Measurements from ENCODE around the gene CPXM2. TPM values are rescaled to one million over a fixed set of nuclear protein-coding genes. Genes with fewer than 3 reads are reported as not detected.
"Not testable (repeated sequence)": the region's sequence is repeated elsewhere in the genome, so short reads cannot be mapped to it uniquely, and the experiment has no call there.

CPXM2 gene
- polyA plus RNA-seq, 3 donors from 2014 or later, result not detected

DNA sequence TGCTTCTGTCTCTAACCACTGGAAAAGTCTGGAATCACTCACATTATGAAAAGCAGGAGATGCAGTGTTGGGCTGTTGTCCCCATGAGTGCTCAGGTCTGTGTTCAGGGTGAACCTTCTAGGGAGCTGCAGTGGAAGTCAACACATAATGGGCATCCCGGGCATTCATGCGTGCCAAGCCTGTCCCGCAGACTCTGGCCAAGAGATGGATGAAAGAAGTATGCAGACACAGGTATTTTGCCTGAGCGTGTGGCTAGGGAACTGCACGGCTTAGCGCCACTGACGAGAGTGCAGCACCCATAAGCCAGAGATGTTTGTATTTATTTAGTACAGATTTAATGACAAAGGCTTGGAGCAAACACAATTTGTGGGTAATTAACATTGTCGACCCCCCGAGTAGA is 140.7 kb downstream of the CPXM2 start:
- Mint-ChIP-seq H3K27me3 (ENCODE audit: low read depth in 3 of 3) (peaks cover 2 to 6% (median 5%) of the 10 kb centered on the region in 3 donors), H3K9me3 (peaks cover 0 to 3% (median 0%) of the 10 kb centered on the region in 6 donors), H3K4me3 (no peak overlapping the region), H3K36me3 (no peaks in the 10 kb centered on the region), H3K4me1 (no peaks in the 10 kb centered on the region), H3K27ac (no peak overlapping the region)
- no peak for DNase-seq

DNA sequence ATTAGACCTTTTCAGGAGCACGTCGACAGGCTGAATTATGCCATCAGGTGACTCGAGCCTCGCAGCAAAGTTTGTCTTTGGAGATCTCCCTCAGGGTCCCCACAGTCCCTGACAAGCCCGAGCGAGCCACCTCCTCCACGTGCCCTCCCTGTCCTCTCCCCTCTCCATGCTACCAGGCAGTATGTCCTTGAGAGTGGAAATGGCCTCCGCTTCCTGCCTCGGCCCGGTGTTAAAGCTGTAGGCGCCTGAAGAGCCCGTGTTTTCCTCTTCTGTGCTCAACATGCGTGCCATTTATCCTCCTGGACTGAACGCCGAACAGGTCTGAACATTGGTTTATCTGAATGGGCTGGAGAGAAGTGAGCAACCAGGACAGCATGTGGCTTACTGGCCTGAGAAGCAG is 142.9 kb downstream of the CPXM2 start:
- Mint-ChIP-seq H3K27ac (no peak overlapping the region), H3K4me1 (no peaks in the 10 kb centered on the region), H3K27me3 (ENCODE audit: low read depth in 3 of 3) (peaks cover 0 to 6% (median 3%) of the 10 kb centered on the region in 3 donors), H3K9me3 (peaks cover 0 to 2% (median 0%) of the 10 kb centered on the region in 6 donors), H3K36me3 (no peaks in the 10 kb centered on the region), H3K4me3 (no peak overlapping the region)
- DNase-seq, result no peak

DNA sequence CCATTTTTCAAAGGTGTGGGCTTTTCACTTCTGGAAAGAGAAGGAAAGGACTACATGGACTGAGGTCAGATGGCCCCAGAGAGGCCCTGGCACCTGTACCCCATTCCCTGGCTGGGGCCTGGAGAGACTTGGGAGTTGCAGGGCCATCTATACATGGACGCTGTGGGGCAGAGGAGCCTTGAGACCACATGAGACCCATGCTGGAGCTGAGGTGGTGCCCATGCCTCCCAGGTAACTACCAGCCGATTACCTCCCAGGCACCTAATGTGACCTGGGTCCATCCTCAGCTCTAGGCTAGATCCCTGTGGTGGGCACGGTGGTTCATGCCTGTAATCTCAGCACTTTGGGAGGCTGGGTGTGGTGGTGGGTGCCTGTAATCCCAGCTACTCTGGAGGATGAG is 144.2 kb downstream of the CPXM2 start:
- H3K27me3 Mint-ChIP-seq (ENCODE audit: low read depth in 3 of 3), result peaks cover 0 to 3% (median 2%) of the 10 kb centered on the region in 3 donors
- H3K4me1 Mint-ChIP-seq, result no peaks in the 10 kb centered on the region
- H3K36me3 Mint-ChIP-seq, result no peaks in the 10 kb centered on the region
- H3K9me3 Mint-ChIP-seq, result peaks cover 0 to 2% (median 0%) of the 10 kb centered on the region in 6 donors
- no peak overlapping the region for H3K27ac Mint-ChIP-seq
- no peak for DNase-seq
- H3K4me3 Mint-ChIP-seq, result no peak overlapping the region

DNA sequence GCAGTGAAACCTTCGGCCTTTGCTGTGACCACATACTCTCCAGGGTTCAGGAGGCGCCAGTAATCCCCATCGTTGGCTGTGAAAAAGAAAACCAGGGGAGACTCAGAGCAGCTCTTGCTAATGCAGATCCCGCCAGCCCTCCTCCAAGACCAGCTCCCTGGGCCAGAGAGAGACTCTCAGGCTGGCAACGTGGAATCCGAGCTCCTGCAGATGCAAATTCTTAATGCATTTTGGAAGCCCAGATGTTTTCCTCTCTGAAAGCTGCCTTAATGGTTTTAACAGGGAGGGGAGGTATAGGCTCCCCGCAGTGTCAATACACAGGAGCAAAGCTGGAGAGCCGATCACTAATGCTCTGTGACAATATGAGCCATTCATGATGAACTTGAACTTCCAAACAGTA is 144.7 kb downstream of the CPXM2 start:
- Mint-ChIP-seq H3K4me1 (no peaks in the 10 kb centered on the region), H3K4me3 (no peak overlapping the region), H3K36me3 (no peaks in the 10 kb centered on the region), H3K27ac (no peak overlapping the region), H3K9me3 (peaks cover 0 to 2% (median 0%) of the 10 kb centered on the region in 6 donors), H3K27me3 (ENCODE audit: low read depth in 3 of 3) (peaks cover 0 to 3% (median 2%) of the 10 kb centered on the region in 3 donors)
- DNase-seq, result no peak

DNA sequence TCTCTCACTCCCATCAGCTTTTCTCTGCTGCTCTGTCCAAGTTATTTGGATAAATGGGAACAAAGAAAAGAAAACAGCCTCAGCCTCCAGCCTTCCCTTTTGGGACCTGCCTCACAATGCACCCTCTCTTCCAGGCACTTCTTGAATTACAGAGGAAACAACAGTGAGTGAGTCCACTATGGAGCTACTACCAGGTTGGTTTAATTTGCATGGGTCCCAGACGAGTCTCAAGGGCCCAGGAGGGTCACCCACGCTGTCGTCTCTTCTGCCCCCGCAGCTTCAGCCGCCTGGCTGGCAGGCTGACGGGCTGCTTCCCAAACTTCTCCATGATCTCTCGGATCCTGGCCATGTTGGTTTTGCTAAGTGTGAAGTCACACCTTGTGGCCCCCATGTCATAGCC is 145.1 kb downstream of the CPXM2 start:
- Mint-ChIP-seq H3K27ac (no peak overlapping the region), H3K4me1 (no peaks in the 10 kb centered on the region), H3K9me3 (peaks cover 0 to 2% (median 0%) of the 10 kb centered on the region in 6 donors), H3K27me3 (ENCODE audit: low read depth in 3 of 3) (peaks cover 0 to 3% (median 2%) of the 10 kb centered on the region in 3 donors), H3K4me3 (no peak overlapping the region), H3K36me3 (no peaks in the 10 kb centered on the region)
- DNase-seq, result no peak

DNA sequence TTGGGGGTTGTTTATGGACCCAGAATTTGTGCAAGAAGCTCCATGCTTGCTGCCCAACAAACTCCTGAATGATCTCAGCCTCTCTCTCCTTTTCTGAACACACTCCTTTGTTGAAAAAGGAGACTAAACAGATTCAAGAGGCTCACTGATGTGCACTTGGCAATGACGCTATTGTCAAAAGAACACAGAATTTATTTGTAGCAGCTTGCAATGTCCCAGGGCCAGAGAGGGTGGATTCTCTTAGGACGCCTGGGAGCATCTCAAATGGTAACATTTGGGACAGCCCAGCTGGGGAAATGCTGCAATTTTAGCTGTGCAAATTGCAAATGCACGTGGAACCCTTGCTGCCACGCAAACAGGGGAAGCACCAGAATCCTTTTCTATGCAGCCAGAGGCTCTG is 145.5 kb downstream of the CPXM2 start:
- H3K36me3 Mint-ChIP-seq, result no peaks in the 10 kb centered on the region

DNA sequence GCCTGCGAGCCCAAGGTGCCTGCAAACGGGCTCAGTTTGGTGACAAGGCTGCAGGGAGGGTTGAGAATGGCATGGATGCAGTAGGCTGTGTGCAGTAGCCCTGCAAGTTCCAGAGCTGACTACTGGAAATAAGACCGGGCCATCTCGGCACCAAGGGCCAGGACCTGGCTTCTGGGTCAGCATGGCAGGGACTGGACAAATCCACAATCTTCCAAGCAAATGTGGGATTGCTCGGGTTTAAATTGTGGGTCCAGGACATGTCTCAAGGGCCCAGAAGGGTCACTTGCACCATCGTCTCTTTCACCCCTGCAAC is 147.4 kb downstream of the CPXM2 start:
- no peaks in the 10 kb centered on the region for H3K4me1 Mint-ChIP-seq
- no peak overlapping the region for H3K27ac Mint-ChIP-seq
- DNase-seq, result no peak
- no peak overlapping the region for H3K4me3 Mint-ChIP-seq
- no peaks in the 10 kb centered on the region for H3K9me3 Mint-ChIP-seq
- H3K27me3 Mint-ChIP-seq (ENCODE audit: low read depth in 3 of 3), result peaks cover 0 to 5% (median 2%) of the 10 kb centered on the region in 3 donors
- H3K36me3 Mint-ChIP-seq, result no peaks in the 10 kb centered on the region

More for the DNA sequence above, 145.5 kb downstream of the CPXM2 start:
- peaks cover 0 to 2% (median 0%) of the 10 kb centered on the region in 6 donors for H3K9me3 Mint-ChIP-seq
- H3K4me3 Mint-ChIP-seq, result no peak overlapping the region
- H3K27me3 Mint-ChIP-seq (ENCODE audit: low read depth in 3 of 3), result peaks cover 0 to 3% (median 2%) of the 10 kb centered on the region in 3 donors
- H3K27ac Mint-ChIP-seq, result no peak overlapping the region
- DNase-seq, result no peak
- no peaks in the 10 kb centered on the region for H3K4me1 Mint-ChIP-seq

DNA sequence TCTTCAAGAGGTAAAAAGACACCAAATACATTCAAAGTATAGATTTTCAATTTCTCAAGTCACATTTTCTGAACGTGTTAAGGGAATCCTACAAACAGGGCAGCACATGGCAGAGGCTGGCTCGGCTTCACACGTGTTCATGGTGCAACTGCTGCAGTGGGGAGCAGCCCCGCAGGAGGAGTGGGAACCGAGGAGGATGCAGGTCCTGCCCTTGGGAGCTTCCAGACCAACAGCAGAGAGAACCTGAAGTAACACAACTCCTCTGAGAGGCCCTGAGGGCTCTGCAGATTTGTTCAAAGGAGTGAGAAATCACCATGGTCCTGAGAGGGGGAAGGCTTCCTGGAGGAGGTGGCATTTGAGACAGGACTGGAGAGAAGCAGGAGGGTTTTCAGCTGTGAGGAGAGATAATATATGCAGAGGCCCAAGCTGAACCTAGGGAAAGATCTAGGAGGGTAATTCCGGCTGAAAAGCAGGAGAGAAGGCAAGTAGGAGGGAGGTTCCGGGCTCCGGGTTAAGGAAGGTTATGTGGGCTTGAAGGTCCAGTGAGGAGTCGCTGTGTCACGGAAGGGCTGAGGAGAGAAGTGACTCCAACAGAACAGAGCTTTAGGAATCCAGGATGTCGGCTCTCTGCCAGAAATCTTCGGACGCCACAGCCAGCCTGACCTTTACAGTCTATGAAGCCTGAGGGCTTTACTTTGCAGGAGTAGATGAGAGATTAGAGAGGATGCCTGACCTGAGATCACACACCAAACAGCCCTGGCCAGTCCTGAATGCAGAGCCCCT is 148.0 kb downstream of the CPXM2 start:
- Mint-ChIP-seq H3K27me3 (ENCODE audit: low read depth in 3 of 3) (peaks cover 0 to 7% (median 2%) of the 10 kb centered on the region in 3 donors), H3K27ac (no peak overlapping the region), H3K4me3 (no peak overlapping the region), H3K4me1 (no peaks in the 10 kb centered on the region), H3K36me3 (no peaks in the 10 kb centered on the region), H3K9me3 (peaks cover 0 to 2% (median 0%) of the 10 kb centered on the region in 6 donors)
- DNase-seq, result no peak

DNA sequence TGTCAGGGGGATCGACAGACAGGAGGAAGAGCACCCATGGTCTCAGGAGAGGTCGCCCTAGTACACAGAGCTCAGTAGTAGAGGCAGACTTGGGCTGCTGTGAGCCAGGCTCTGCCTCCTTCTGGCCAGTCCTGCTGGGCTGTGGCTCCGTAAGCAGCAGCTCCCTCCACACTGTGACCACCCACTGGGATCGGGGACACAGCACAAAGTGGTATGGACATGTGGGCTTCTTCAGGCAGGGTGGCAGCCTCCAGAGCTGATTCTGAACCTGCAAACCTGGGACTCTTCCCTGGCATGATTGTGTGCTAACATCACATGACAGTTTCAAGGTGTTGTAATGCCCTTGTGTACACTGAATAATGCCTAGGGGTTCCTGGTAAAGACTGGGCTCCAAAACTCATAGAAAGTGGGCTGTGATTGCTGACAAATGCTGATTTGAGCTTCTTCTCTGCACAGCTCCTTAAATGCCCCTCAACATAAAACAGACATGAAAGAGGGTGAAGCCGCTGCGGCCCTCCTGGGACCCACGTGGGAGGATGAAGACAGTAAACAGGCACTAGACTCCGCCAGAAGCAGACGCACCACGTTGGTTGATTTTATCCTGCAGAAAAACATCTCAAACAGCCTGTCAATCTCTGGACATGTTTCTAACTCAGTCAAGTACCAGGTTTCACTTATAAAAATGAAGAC is 148.7 kb downstream of the CPXM2 start:
- Mint-ChIP-seq H3K4me1 (no peaks in the 10 kb centered on the region), H3K4me3 (no peak overlapping the region), H3K9me3 (peaks cover 0 to 2% (median 0%) of the 10 kb centered on the region in 6 donors), H3K27ac (no peak overlapping the region), H3K36me3 (no peaks in the 10 kb centered on the region), H3K27me3 (ENCODE audit: low read depth in 3 of 3) (peaks cover 0 to 10% (median 2%) of the 10 kb centered on the region in 3 donors)
- no peak for DNase-seq

DNA sequence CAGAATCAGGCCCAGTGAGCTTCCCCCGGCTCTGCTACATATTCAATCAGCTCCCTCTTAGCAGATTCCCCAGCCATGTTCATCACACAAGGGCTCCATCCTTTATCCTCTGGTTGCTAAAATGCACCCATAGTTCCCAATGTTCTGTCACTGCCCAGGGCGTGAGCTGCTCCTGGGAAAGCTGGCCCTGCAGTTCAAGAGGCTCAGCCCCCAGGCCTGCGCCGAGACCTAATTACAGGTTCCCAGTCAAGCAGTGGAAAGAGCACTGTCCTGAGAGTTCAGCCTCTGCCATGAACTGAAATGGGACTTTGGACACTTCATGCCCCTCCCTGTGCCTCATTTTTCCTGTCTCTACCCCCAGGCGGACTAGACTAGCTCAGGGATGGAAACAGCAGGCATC is 149.9 kb downstream of the CPXM2 start:
- H3K4me1 Mint-ChIP-seq, result no peaks in the 10 kb centered on the region
- H3K9me3 Mint-ChIP-seq, result peaks cover 0 to 2% (median 0%) of the 10 kb centered on the region in 6 donors
- H3K4me3 Mint-ChIP-seq, result no peak overlapping the region
- no peak overlapping the region for H3K27ac Mint-ChIP-seq
- peaks cover 0 to 10% (median 2%) of the 10 kb centered on the region in 3 donors for H3K27me3 Mint-ChIP-seq (ENCODE audit: low read depth in 3 of 3)
- H3K36me3 Mint-ChIP-seq, result no peaks in the 10 kb centered on the region
- DNase-seq, result no peak

DNA sequence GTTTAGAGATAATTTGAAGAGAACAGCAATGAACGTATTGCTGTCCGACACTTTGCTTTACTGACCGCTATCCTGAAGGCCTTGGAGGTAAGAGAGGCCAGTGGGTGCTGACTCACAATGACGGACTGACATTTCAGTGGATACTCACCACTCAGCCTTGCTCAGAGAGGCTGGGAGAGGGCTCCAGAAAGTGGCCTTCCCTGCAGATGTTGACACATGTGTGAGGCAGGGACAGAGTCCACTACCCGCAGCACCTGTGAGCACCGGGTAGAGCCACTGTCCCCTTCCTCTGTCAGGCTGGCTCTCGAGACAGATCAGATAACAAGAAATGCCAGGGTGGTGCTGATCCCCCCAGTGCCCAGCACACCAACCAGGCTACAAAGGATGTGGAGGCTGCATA is 150.5 kb downstream of the CPXM2 start:
- Mint-ChIP-seq H3K27ac (no peak overlapping the region), H3K9me3 (peaks cover 0 to 2% (median 0%) of the 10 kb centered on the region in 6 donors)

DNA sequence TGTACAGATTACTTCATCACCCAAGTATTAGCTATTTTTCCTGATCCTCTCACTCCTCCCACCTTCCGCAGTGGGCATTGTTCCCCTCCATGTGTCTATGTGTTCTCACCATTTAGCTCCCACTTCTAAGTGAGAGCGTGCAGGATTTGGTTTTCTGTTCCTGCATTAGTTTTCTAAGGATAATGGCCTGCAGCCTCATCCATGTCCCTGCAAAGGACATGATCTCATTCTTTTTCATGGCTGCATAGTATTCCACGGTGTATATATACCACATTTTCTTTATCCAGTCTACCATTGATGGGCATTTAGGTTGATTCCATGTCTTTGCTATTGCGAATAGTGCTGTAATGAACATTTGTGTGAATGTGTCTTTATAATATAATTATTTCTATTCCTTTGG is 154.7 kb downstream of the CPXM2 start:
- H3K9me3 Mint-ChIP-seq; DNase-seq; H3K4me1 Mint-ChIP-seq; H3K27me3 Mint-ChIP-seq (ENCODE audit: low read depth in 3 of 3); H3K4me3 Mint-ChIP-seq; H3K27ac Mint-ChIP-seq; H3K36me3 Mint-ChIP-seq: not testable (repeated sequence)

More for the DNA sequence above, 150.5 kb downstream of the CPXM2 start:
- Mint-ChIP-seq H3K4me3 (no peak overlapping the region), H3K4me1 (no peaks in the 10 kb centered on the region), H3K27me3 (ENCODE audit: low read depth in 3 of 3) (peaks cover 0 to 10% (median 0%) of the 10 kb centered on the region in 3 donors), H3K36me3 (no peaks in the 10 kb centered on the region)
- DNase-seq, result no peak

DNA sequence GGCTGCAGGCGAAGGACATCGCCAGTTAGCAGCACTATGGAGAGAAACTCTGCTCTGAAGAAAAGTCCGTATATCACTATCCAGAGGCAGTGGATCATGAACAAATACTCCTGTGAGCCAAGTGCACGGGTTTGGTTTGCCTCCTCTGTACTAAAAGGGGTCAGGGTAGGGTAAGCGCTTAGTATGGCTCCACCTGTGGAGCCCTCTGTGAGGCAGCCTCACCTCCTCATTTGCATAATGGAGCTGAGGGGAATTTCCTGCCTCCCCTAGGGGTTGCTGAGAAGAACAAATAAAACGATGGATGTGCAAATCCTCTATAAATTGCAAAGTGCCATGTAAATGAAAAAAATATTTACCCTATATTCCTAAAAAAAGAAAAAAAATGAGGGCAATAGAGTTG is 162.1 kb downstream of the CPXM2 start:
- no peaks in the 10 kb centered on the region for H3K36me3 Mint-ChIP-seq

DNA sequence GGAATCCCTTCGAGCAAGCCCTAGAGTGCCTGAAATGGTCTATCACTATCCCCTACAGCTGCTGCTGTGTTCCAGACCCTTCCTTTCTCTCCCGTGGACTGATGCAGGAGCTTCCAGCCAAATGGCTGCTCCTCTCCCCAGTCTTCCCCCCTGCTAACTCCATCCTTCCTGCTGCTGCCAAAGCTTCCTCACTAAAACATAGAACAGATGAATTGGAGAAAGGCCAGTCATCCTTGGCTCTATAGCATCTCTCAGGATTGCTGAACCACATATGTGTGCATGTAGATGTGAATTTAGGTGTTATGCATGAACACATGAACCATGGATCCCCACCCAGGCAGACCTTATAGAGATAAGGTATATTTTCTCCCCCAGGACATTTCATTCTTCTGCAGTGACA is 164.8 kb downstream of the CPXM2 start:
- no peak overlapping the region for H3K4me3 Mint-ChIP-seq
- no peaks in the 10 kb centered on the region for H3K4me1 Mint-ChIP-seq
- H3K27me3 Mint-ChIP-seq (ENCODE audit: low read depth in 3 of 3), result peaks cover 1 to 2% (median 2%) of the 10 kb centered on the region in 3 donors
- no peak for DNase-seq
- peaks cover 0 to 5% (median 0%) of the 10 kb centered on the region in 6 donors for H3K9me3 Mint-ChIP-seq
- H3K27ac Mint-ChIP-seq, result no peak overlapping the region
- no peaks in the 10 kb centered on the region for H3K36me3 Mint-ChIP-seq

More for the DNA sequence above, 162.1 kb downstream of the CPXM2 start:
- Mint-ChIP-seq H3K27me3 (ENCODE audit: low read depth in 3 of 3) (peaks cover 0 to 2% (median 2%) of the 10 kb centered on the region in 3 donors), H3K4me3 (no peak overlapping the region), H3K9me3 (peaks cover 0 to 3% (median 0%) of the 10 kb centered on the region in 6 donors), H3K4me1 (no peaks in the 10 kb centered on the region), H3K27ac (no peak overlapping the region)
- no peak for DNase-seq
